HG03025 (cell line): ENCODE measurements around the gene SRSF1.
"Not testable (repeated sequence)": the region's sequence is repeated elsewhere in the genome, so short reads cannot be mapped to it uniquely, and the experiment has no call there.

Experiments
- ATAC-seq: cut with Tn5 transposase; IDR thresholded peaks from one replicate; pipeline ENCODE4 v1.9.1; 2021; ENCODE audit warnings: mild to moderate bottlenecking, moderate library complexity; ENCODE audit not compliant: unreplicated experiment, low FRiP score

SRSF1 gene, protein sequence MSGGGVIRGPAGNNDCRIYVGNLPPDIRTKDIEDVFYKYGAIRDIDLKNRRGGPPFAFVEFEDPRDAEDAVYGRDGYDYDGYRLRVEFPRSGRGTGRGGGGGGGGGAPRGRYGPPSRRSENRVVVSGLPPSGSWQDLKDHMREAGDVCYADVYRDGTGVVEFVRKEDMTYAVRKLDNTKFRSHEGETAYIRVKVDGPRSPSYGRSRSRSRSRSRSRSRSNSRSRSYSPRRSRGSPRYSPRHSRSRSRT

DNA sequence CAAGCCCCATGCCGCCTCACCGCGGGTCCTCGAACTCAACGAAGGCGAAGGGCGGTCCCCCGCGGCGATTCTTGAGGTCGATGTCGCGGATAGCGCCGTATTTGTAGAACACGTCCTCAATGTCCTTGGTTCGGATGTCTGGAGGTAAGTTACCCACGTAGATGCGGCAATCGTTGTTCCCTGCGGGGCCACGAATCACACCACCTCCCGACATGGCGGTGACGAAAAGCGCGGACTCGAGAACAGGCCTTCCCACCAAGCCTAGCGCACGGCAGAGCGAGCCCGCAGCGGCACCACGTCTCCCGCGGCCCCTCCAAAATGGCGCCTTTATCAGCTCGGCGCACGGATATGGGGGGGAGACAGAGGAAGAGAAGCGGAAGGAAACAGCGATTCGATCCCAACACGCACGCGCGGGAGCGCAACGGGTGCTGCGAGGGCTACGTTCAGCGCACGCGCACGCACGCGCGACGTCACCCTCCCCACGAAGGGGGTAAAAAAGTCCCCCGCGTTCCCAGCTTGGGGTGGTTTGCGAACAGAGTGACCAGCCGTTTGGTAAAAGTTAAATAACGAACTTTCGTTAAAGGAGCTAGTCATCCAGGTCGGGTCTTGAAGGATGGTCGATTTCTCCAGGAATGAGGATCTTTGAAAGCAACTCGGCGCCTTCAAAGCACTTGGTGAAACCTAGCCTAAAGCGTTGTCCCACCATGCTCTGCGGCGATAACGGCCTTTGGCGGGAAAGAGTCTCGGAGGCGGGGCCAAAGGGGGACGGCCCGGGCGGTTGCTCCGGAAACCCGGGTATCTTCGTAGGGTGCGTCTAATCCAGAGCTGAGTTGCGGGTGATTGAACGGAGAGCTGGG lies at the start of gene SRSF1:
Gene SRSF1, minus strand, starts transcription at position 323 of the 857 bp plus-strand sequence. Its CDS starts 109 bp downstream, at position 214.
- peak; percentile 78 for ATAC-seq

DNA sequence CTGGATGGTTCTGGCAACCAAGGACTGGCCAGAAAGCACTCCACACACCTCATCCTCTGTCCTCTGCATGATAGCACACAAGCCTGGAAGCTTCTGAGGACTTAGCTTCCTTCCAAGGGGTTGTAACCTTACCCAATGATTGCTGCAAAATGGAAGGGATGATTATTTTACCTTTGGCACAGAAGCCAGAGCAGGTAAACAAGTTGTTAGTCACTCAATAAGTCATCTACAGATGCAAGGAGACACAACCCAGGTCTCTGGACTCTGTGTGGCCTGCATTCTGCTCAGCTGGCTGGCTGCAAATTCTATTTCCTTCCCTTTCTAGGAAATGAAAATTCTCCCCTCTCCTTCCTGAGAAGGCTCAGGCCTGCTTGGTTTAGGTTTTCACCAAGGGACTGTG lies 49.4 kb upstream of the SRSF1 start:
- ATAC-seq = no peak

DNA sequence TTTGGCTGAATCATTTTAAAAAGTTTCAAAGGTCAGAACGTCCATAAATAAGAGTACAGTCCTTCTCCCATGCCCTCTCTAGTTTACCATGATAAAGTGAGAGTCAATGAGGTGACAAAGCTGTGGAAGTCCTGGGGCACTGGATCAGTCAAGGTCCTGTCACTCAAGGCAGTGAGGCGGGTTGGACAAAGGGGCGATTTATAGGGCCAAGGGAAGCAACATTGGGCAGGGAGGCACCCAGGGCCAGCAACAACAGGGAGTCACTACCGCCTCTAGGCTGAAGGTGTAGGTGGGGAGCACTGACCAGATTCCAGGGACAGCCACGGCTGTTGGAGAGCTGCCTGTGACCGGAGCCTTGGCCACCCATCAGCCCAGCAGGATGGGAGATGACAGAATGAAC lies 47.6 kb upstream of the SRSF1 start:
- ATAC-seq = no peak

DNA sequence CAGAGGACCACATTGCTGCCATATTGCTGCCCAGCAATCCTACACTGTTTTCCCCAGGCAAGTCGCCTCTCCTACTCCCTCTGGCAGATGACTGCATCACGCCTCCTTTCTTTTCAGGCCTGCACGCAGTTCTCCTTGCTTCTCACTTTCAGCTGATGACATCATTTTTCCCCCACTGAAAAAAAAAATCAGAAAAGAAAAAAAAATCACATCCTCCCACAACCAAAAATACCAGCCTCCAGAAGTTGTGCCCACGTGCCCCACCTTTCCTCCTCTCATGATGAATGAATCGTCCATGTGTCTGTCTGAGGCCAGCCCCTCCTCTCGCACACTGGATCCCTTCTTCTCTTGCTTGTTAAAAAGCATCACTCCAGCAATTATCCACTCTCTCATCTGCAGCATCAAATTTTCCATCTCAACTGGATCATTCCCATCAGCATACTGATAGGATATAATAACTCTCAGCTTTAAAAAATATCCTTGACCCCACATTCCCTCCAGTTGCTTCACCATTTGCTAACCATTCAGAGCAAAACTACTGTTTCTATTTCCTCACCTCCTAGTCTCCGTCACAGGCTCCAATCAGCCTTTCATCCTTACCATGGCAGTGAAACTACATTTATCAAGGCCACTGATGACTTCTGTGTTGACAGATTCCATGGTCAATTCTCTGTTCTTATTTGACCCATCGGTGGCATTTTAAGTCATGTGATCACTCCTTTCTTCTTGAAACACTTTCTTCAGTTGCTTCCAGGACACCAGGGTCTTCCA lies 46.1 kb upstream of the SRSF1 start:
- no peak for ATAC-seq

DNA sequence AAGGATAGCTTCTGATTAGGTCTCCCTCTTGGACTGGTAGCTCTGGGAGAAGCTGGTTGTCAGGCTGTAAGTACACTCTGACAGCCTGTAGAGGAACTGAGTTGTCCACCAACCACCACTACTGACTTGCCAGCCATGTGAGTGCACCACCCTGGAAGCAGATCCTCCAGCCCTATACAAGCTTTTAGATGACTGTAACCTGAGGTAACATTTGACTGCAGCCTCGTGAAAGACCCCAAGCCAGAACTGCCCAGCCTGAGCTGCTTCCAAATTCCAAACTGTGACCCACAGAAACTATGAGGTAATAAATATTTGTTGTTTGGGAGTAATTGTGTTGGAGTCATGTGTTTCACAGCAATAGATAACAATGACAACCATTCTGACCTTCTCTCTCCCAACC lies 45.4 kb upstream of the SRSF1 start:
- ATAC-seq = no peak

DNA sequence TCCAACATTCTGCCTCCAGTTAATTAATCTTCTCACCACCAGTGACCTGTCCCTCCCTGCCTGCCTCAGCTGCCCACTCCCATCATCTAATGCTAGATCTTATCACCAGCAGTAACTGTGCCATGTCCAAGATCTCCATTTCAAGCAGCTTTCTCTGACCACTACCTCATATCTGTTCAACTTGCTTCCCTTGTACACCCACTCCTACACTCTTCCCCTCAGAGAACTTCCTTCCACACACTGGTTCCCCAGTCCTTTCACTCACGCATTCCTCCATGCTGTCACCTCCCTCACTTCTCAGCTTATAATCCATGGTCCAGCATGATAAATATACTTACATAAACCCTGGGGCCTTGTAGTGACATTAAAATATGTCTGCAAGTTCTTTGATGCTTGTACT lies 44.4 kb upstream of the SRSF1 start:
- no peak for ATAC-seq

DNA sequence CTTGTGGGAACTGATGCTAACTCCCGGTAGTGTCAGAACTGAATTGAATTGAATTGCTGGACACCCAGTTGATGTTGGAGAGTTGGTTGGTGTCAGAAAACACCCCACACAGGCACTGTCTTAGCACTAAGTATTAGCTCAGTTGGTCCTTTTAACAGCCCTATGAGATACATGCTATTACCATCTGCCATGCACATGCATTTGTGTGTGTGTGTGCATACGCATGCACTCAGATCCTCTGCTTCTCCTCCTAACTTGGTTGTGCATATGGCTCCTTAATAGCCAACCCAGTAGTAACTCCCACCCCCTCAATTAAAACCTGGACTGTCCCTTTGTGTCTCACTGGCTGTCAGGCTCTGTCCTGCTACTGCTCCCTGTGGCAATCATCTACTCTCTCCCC lies 43.9 kb upstream of the SRSF1 start:
- ATAC-seq = no peak

DNA sequence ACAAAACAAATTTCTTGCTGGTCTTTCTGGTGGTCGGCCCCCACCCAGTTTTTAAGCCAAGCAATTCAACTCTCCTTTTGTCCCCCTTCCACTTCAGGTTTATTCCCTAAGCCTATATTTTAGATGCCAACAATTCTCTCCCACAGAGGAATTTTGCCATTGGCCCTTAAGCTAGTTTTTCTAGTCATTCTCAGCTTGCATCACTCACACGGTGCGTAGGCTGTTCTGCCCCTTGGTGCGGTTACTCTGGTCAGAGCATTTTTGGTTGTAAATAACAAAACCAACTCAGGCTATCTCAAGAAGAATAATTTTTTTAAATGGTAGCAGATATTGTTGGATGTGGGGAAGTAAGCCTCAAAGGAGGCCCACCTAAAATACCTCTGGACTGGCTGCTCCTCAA lies 42.5 kb upstream of the SRSF1 start:
- no peak for ATAC-seq

DNA sequence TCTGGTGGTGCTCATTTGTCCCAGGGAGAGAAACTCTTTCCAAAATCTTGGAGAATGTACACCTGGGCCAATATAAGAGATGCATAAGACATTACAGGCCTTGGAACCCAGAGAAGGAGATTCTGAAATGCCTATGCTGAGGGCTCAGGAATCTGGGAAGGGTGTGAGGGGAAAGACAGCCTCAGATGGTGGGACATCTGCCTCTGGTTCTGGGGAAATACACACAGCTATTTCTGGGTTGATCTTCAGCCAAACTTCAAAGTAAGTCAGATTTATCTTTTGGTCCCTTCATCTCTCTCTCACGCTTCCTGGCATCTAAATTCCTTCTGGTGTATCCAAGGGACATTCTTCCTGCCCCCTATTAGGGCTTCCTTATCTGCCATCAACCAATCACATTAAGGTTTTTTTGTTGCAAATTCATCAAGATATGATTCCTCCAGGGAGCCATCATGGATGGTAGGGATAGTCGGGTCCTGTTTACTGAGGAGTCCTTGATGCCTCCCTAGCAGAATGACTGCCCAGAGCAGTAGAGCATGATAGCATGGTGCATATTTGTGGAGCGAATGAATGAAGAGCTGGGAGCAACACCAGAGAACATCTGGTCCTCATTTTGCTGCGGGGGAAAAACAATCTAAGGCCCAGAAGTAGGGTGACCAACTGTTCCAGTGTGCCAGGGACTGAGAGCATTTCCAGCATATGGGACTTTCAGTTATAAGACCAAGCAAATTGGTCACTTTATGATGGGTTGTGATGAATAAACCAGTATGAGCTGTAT lies 40.5 kb upstream of the SRSF1 start:
- ATAC-seq = no peak

DNA sequence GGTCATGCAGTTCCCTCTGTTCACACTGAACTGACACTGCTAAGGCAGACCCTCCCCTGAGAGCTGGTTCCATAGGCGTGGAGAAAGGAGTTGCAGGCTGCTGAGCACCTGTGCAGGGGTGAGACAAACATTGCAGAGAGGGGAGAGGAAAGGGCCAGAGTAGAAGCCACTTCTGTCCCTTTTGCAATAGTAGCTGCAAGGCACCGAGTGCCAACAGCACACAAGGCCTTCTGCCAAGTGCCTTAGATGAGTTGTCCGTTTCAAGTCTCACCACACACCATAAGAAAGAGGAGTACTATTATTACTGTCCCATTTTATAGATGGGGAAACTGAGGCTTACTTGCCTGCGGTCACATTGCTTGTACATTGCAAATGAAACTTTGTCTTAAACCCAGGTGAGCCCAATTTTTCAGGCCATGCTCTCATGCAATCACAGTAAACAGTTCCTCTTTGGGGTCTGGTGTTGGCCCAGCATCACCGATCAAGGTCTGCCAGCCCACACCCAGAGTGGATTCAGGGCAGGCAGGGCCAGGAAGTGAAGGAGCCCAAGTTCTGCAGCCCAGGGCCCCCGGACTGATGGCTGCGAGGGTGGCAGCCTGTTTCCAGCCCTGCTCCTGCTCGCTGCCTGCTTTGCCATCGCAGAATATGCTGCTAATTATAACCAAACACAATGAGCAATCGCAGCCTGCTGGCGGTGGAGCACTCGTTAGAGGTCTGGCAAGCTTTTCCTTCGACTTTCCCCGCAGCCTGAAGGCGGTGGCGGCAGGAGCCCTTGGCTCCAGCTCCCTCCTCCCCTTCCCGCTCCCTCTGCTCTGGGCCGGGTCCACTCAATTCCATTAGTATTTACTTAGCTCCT lies 39.4 kb upstream of the SRSF1 start:
- no peak for ATAC-seq

DNA sequence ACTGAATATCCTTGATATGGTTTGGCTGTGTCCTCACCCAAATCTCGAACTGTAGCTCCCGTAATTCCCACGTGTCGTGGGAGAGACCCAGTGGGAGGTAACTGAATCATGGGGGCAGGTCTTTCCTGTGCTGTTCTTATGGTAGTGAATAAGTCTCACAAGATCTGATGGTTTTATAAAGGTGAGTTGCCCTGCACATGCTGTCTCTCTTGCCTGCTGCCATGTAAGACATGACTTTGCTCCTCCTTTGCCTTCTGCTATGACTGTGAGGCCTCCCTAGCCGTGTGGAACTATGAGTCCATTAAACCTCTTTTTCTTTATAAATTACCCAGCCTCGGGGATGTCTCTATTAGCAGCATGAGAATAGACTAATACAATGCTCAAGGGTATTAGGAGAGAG lies 37.2 kb upstream of the SRSF1 start:
- not testable (repeated sequence) for ATAC-seq

DNA sequence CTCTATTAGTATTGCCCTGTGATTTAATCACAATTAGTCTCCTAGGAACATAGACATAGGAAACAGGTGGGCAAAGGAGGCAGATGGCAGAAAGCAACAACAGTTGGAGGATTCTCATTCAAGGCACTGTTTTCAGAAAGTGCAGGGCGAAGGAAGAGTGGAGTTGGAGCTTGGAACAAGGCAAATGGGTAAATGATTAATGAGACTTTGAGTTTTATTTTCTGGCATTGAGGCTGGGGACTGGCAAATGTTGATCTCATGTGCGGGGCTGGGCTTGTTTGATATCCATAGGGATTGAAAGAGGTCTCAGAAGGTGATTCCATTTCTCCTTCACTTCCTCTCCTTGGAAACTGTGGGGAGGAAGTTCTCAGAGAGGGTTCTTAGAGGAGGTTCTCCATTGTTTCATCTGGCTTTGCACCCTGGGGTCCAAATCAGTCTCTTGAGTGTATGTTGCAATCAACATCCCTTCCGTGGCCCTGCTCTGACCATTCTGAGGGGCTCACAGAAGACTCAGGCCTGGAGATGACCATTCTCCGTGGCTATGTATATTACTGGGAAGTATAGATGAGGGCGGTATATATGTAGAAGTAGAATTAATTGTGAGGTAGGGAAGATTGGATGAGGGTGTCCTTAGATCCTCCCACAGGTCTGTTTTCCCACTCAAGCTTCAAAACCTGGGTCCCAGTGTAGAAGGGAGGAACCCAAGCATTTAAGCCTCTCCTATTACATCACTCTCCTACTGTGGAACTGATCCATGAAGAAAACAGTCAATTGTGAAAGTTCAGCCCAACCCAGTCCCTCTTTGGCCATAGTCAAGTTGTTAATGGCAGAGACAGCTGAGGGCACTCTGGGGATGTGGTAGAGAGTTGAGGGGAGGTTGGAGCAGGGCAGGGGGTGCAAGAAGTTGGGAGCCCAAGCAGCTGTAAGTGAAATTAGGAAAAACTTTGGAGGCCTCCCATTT lies 36.5 kb upstream of the SRSF1 start:
- no peak for ATAC-seq

DNA sequence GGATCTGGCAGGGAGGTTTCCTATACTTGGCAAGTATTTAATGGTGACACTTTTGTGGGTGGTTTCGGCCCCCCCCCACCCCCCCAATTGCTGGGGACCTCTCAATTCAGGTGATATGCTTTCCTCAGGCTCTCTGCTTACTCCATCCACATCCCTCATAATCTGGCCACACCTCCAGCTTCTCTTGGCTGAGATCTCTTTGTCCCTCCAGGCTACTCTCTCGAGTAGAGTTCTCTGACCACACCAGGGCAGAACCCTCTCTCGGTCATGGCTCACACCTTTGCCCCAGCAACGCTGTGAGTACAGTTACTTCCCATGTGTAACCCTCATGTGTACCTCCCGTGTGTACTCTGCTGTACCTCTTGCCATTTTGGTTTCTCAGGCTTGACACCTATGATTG lies 34.1 kb upstream of the SRSF1 start:
- ATAC-seq = no peak

DNA sequence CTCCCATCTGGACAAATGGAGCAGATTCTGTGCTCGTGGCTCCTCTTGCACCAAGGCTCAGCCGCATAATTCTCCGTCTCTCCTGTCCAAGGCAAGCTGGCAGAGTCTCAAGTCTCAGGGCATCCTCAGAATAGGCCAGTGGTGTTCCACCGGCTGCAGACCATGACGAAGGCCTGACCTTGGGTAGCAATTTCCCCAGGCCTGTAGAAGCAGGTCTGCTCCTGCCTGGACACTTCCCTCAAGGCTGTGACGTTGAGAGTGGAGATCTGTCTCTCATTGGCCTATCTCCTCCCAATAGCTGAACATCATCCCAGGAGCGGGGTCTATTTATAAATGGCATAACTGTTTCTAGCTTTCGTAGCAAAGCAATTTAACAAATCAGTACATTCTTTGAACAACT lies 33.3 kb upstream of the SRSF1 start:
- ATAC-seq = no peak

DNA sequence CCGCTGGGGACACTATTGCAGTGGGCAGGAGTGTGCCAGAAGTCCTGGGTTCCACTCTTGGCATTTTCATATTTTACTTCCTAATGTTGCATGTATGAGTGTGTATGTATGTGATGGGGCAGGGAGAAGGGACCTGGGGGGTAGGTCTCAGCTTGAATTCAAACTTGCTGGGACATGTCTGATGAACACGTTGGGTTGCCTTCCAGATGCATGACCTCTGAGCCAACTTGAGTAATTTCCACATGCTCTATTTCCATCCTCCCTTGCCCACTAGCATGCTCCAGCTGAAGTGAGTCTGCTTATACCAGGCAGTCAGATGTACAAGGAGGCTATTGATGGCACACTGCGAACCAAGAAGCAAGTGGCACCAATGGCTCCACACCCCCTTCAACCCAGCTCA lies 32.9 kb upstream of the SRSF1 start:
- no peak for ATAC-seq

DNA sequence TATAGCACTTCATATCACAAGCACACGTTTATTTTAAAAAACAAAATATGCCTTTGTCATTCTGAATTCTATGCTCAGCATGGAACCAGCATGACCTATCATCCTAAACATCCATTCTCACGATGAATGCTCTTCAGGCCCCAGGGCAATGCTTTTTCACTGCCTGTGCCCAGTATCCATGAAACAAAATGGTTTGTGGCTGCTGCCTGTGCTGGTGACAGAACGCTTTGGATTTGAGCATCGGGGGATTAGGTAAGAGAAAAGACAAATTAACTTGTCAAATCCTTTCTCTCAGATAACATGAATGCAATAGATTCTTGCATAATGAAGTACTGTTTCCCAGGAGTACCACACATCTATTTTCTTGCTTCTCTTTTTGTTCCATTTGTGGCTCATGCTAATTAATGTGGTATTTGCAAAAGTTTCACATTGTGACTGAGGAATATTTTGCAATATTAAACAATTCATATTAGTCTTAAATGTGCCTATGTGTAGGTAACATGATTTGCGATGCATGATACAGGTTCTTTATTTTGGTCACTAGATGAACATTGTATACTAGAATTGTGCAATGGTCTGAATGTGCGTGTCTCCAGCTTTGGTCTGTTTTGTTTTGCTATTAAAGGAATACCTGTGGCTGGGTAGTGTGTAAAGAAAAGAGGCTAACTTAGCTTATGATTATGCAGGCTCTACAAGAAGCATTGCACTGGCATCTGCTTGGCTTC lies 25.8 kb upstream of the SRSF1 start:
- no peak for ATAC-seq

DNA sequence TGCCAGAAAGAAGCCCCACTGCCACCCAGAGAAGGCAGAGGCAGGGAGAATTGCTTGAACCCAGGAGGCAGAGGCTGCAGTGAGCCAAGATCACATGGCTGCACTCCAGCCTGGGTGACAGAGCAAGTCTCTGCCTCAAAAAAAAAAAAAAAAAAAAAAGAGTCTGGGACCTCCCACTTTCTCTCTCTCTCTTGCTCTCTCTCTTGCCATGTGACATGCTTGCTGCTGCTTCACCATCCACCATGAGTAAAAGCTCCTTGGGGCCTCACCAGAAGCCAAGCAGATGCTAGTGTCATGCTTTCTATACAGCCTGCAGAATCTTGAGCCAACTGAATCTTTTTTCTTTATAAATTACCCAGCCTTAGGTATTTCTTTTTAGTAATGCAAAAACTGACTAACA lies 21.5 kb upstream of the SRSF1 start:
- ATAC-seq = no peak

DNA sequence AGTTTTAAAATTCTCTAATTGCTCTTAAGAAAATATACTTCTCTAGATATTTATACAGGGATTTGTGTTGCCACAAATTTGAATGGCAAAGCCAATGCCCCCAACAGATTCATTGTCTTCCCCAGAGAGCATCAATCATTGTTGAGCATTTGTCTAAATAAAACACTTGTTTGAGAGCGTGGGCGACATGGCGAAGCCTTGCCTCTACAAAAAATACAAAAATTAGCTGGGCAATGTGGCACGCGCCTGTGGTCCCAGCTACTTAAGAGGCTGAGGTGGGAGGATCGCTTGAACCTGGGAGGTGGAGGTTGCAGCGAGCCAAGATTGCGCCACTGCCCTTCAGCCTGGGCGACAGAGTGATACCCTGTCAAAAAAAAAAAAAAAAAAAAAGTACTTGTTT lies 13.4 kb upstream of the SRSF1 start:
- ATAC-seq = no peak
